ENCODE results near the gene TNNI3. TPM values are rescaled to one million over a fixed set of nuclear protein-coding genes. Genes with fewer than 3 reads are reported as not detected.

TNNI3 gene
- total RNA-seq, 1 donor from 2014 or later, result 0.40 TPM

DNA sequence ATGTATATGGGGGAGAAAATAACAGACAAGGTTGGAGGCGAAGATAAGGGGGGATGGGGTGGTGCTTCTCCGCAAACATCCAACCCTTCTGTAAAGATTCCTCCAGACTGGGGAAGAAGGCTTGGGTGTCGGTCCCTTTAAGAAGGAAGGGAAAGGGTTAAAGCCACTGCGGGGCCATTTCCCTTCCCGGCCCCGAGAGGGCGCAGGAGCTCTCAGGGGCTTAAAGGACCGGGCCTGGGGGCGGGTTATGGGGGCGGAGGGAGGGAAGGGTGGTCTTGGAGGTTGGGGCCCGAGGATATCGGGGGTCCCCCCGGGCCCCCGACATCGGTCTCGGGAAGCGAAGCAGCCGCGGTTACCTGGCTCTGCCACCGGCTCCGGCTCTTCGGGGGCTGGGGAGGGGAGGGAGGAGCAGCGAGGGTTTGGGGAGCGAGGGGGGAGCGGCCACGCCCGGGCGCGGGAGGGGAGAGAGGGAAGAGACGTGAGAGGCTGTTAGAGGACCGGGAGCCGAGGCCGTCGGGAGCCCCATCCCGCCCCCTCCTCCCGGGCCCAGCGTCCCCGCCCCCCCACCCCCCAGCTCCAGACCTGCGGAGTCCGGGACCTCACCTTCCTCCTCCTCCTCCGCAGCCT lies 11.3 kb downstream of the TNNI3 start:
- peak; percentile 51 for TF ChIP-seq CTCF (conservative IDR thresholded peaks at IDR 0.05; ENCODE audit: low read depth, low read length)
- no peak for DNase-seq (ENCODE audit: low read depth)
- peak overlapping the region; percentile 14 for H3K4me3 ChIP-seq (ENCODE audit: low read depth, low read length)

- TF ChIP-seq CTCF (conservative IDR thresholded peaks at IDR 0.05; ENCODE audit: low read depth, low read length), result no peak
- no peak overlapping the region for H3K4me3 ChIP-seq (ENCODE audit: low read depth, low read length)
- no peak for DNase-seq (ENCODE audit: low read depth)
Observed at GRCh38 chr19:55145232-55145631, 12.3 kb downstream of the TNNI3 start.

- no peak overlapping the region for H3K4me3 ChIP-seq (ENCODE audit: low read depth, low read length)
- no peak for TF ChIP-seq CTCF (conservative IDR thresholded peaks at IDR 0.05; ENCODE audit: low read depth, low read length)
- no peak for DNase-seq (ENCODE audit: low read depth)
Observed at GRCh38 chr19:55141696-55142095, 15.8 kb downstream of the TNNI3 start.

GRCh38 chr19:55137915-55138314 lies 19.6 kb downstream of the TNNI3 start:
- no peak for DNase-seq (ENCODE audit: low read depth)
- TF ChIP-seq CTCF (conservative IDR thresholded peaks at IDR 0.05; ENCODE audit: low read depth, low read length), result no peak
- no peak overlapping the region for H3K4me3 ChIP-seq (ENCODE audit: low read depth, low read length)

GRCh38 chr19:55136399-55137102 lies 21.0 kb downstream of the TNNI3 start:
- no peak for DNase-seq (ENCODE audit: low read depth)
- no peak for TF ChIP-seq CTCF (conservative IDR thresholded peaks at IDR 0.05; ENCODE audit: low read depth, low read length)
- H3K4me3 ChIP-seq (ENCODE audit: low read depth, low read length), result no peak overlapping the region

DNA sequence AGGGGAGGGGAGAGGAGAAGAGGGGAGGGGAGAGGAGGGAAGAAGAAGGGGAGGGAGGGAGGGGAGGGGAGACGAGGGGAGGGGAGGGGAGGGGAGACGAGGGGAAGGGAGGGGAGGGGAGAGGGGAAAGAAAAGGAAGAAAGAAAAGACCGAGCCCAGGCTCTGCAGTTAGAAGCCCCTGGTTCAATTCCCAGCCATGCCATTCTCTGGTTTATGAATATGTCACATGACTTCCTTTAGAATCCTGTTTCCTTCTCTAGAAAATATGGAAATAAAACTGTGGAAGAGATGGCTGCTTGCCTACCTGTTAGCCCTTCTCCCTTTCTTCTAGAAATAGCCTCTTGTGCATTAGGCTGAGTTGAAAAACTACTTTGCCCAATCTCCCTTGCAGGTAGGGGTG lies 22.8 kb downstream of the TNNI3 start:
- H3K4me3 ChIP-seq (ENCODE audit: low read depth, low read length), result no peak overlapping the region
- TF ChIP-seq CTCF (conservative IDR thresholded peaks at IDR 0.05; ENCODE audit: low read depth, low read length), result no peak
- DNase-seq (ENCODE audit: low read depth), result no peak

All from epithelial cell of proximal tubule (primary cell).